EH (cell line): ENCODE measurements around the gene LSM5.

Experiments
- DNase-seq: peaks from one replicate; pipeline ENCODE4 v3.0.0-alpha.2; 2015; ENCODE audit warnings: low read depth

Gene LSM5

DNA sequence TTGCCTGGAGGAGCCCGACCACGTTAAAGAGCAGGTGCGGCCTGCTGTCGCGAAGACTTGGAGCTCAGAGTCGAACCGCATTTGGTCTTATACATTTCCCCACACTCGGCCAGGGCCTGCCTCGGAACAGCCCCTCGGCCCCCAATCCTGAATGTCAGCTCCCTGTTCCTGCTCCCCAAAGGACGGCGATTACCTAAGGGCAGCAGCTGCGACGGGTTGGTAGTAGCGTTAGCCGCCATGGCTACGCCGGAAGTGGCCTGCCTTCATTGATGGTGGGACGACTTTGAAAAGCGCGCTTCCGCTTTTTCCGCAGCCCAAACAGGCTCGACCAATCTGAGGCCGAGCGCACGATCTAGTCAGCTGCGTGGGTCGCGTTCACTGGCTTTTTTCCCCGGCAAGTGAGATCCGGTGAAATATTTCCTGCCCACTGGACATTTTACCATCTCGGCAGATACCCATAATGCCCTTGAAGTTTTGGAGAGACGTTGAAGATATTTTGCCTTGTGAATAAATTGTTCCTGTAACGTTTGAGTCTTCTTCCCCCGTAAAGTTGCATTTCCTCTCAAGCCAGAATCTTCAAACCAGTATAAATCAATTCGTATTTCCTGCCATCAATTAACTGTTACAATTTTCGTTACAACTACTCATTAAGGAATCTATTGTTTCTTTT, at the start of gene LSM5:
Gene LSM5, minus strand, starts transcription at position 254 of the 670 bp plus-strand sequence. Its CDS starts 15 bp downstream, at position 239.
- peak; percentile 94 for DNase-seq

DNA sequence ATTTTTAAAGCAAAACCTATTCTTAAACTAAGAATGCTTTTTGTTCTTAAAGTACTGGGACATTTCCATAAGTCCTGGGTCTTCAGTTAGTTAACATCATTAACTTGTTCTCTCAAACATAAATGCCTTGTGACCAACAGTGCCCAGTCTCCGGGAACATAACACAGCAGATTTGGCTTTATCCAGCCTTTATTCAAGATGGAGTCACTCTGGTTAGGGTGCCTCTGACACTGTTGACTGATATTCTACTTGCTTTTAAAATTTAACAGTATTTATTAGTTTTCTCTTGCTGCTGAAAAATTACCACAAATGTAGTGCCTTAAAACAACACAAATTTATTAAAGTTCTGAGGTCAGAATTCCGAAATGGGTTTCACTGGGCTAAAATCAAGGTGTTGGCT, 49.2 kb upstream of the LSM5 start:
- no peak for DNase-seq

- DNase-seq = no peak
Observed at GRCh38 chr7:32537760-32538159, 47.6 kb upstream of the LSM5 start.

DNA sequence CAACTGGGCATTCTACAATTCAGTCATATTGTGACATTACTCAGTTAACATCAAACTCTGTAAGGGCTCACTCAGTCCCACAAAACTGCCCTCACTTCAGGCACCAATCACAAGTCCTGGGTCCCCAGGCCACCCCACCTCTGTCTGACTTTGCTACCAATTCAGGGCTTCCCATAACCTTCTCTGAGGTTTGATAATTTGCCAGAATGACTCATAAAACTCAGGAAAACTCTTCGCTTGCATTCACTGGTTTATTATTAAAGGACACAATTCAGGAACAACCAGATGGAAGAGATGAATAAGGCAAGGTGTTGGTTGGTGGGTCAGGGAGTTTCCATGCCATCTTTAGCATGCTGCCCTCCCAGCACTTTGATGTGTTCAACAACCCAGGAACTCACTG, 46.4 kb upstream of the LSM5 start:
- DNase-seq = peak; percentile 73

- DNase-seq = no peak
Observed at GRCh38 chr7:32536016-32536415, 45.8 kb upstream of the LSM5 start.

- no peak for DNase-seq
Observed at GRCh38 chr7:32535162-32535702, 45.1 kb upstream of the LSM5 start.

GRCh38 chr7:32533276-32534029, 43.3 kb upstream of the LSM5 start:
- no peak for DNase-seq

DNA sequence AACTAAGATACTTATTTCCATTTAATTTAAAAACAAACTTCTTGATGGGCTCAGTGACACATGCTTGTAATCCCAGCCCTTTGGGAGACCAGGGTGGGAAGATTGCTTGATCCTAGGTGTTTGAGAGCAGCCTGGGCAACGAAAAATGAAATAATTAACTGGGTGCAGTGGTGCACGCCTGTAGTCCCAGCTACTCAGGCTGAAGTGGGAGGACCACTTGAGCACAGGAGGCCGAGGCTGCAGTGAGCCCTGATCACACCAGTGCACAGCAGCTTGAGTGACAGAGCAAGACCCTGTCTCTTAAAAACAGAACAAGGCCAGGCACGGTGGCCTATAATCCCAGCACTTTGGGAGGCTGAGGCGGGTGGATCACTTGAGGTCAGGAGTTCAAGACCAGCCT, 42.5 kb upstream of the LSM5 start:
- DNase-seq = no peak

DNA sequence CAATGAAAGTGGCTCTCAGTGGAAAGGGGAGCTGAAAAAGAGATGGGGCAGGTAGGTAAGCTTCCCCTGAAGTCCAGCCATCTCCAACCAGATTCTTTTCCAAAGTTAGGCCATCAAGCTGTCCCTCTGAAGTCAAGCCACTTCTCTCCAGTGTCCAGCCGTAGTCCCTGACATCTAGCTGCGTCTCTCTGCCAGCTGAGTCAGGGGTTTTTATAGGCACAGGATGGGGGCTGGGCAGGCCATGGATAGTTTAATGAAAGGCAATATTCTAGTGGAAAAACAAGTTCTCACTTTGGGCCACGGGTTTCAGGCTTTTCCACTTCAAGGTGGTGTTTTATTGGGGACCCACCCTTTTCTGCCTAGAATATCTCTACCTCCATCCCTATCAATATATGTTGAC, 41.9 kb upstream of the LSM5 start:
- DNase-seq = no peak

DNA sequence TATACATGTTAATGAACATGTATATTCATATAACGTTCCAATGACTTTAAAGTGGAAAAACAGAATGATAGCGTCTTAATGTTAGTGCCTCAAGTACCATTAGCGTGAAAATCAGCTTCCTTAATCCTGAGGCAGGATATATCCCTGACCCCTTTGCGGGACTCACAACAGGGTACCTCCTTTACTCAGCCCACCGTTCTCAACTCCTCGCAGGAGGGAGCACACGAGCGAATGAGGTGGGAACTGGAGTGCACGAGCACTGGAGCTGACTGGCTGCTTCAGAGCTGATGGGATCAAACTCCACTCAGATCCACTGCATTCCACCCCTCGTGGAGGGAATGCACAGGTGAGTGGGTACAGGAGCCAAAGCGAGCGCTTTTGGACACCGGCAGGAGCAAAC, 41.2 kb upstream of the LSM5 start:
- DNase-seq = no peak

GRCh38 chr7:32525839-32526238, 35.7 kb upstream of the LSM5 start:
- no peak for DNase-seq

- DNase-seq = no peak
Observed at GRCh38 chr7:32524631-32525030, 34.5 kb upstream of the LSM5 start.

DNA sequence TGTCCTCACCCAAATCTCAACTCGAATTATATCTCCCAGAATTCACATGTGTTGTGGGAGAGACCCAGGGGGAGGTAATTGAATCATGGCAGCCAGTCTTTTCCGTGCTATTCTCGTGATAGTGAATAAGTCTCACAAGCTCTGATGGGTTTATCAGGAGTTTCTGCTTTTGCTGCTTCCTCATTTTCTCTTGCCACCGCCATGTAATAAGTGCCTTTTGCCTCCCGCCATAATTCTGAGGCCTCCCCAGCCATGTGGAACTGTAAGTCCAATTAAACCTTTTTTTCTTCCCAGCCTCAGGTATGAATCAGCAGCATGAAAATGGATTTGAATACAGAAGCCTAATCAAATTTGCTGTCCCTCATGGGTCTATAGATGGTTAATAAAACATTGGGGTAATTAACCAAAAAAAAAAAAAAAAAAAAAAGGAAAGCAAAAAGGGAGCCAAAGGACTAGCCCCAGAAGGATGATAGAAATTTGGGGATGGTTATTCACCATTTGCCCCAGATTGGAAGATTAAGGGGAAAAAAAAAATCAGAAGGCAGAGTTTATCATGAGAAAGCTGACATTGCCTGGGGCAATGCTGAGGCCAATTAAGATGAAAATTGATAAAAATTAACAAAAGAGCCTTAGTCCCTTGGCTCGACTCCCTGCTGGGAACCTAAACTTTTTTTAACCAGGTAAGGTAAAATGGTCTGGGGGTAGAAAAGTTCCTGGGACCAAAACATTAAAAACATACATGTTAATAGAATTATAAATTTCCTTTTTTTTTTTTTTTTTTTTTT, 32.8 kb upstream of the LSM5 start:
- DNase-seq = no peak

- no peak for DNase-seq
Observed at GRCh38 chr7:32519763-32520162, 29.6 kb upstream of the LSM5 start.

GRCh38 chr7:32518534-32519140, 28.5 kb upstream of the LSM5 start:
- DNase-seq = peak; percentile 50

DNA sequence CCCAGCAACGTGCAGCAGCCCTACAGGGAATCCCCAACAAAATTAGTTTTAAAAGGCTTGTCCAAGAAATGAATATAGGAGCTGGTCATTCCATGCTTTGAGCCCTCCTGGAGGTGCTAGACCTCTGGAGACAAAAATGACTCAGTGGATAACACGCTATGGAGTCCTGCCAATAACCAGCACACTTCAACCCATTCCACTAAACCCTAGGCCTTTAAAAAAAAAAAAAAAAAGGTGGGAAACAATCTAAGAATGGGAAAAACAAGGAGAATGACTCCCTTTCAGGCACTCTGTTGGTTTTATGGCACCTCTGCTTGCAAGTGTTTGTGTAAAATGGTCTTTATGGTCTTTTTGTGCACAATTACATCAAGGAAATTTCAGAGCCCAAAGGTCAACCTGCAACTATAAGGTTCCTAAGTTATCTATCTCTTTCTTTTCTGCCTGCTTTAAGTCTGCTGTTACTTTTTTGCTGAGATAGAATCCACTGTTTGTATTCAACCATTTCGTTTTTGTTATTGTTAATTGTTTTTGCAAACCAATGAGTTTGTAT, 26.4 kb upstream of the LSM5 start:
- peak; percentile 22 for DNase-seq

GRCh38 chr7:32515890-32516550, 25.8 kb upstream of the LSM5 start:
- no peak for DNase-seq

GRCh38 chr7:32513210-32513609, 23.0 kb upstream of the LSM5 start:
- DNase-seq = no peak

DNA sequence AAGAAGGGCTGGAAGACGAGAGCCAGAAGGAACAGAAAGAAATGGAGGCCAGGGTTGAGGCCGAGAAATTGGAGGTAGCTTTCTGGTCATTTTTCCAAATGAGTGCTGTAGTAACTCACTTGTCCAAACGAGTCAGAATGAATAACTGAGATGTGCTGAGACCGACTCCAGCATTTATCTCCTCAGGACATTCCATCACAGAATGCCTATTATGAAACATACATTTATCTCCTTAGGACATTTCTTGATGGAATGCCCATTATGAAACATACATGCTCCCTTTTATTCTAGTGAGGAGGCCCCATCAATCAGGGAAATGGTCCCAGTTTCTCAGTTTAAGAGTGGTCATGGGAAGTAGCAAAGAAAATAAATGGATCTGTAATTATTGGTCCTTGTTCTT, 21.6 kb upstream of the LSM5 start:
- DNase-seq = peak; percentile 28

DNA sequence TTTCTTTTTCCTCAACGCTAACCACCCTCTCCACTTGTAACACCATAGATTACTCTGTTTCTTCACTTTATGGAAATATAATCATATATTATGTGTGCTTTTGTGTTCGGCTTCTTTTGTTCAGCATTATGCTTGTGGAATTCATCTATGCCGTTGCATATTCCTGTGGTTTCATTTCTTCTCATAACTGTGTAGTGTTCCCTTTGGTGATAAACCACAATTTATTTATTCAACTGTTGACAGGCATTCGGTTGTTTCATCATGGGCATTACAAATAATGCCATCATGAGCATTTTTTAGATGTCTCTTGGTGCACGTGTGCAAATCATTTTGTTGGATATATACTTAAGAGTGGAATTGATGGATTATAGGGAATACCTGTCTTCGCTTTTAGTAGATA, 17.2 kb upstream of the LSM5 start:
- peak; percentile 22 for DNase-seq
